NCI-H524 (cell line): ENCODE measurements around the gene DNASE1L1.

Experiments
- DNase-seq, 2 experiments: peaks; one replicate each; lab custom pipeline; 2025; lab: John Stamatoyannopoulos, UW

The DNASE1L1 gene

GRCh38 chrX:154409222-154409871 is at the start of gene DNASE1L1:
DNASE1L1 (minus strand) TSS chrX:154409254; CDS start chrX:154405568, 3,686 bp downstream.
- DNase-seq = no peak

GRCh38 chrX:154458116-154458953 is 49.3 kb upstream of the DNASE1L1 start, which contains the start of gene PLXNA3:
PLXNA3 (plus strand) TSS chrX:154458281; CDS start chrX:154460184, 1,903 bp downstream.
- peak in 1 of 2 experiments; percentile 59 for DNase-seq

GRCh38 chrX:154457491-154458115 is 48.5 kb upstream of the DNASE1L1 start:
- peak in 1 of 2 experiments; percentile 59 for DNase-seq

GRCh38 chrX:154452823-154453222 is 43.8 kb upstream of the DNASE1L1 start:
- no peak for DNase-seq

- no peak for DNase-seq
These were observed 41.3 kb upstream of the DNASE1L1 start for GRCh38 chrX:154450312-154450711.

- no peak for DNase-seq
These were observed 40.6 kb upstream of the DNASE1L1 start for GRCh38 chrX:154449618-154450017.

GRCh38 chrX:154448484-154448883 is 39.4 kb upstream of the DNASE1L1 start:
- no peak for DNase-seq

GRCh38 chrX:154446430-154446829 is 37.4 kb upstream of the DNASE1L1 start:
- DNase-seq = no peak

- DNase-seq = no peak
These were observed 36.7 kb upstream of the DNASE1L1 start for GRCh38 chrX:154445776-154446175.

GRCh38 chrX:154444755-154445246 is 35.7 kb upstream of the DNASE1L1 start:
- no peak for DNase-seq

- peak; percentile 44 to 64 for DNase-seq
These were observed 35.1 kb upstream of the DNASE1L1 start, which contains the start of gene FAM50A for GRCh38 chrX:154443992-154444754. FAM50A (plus strand) TSS chrX:154444141; CDS start chrX:154444236, 95 bp downstream.

GRCh38 chrX:154443479-154443910 is 34.4 kb upstream of the DNASE1L1 start:
- peak in 1 of 2 experiments; percentile 10 for DNase-seq

GRCh38 chrX:154441984-154442707 is 33.1 kb upstream of the DNASE1L1 start:
- no peak for DNase-seq

- DNase-seq = no peak
These were observed 32.5 kb upstream of the DNASE1L1 start for GRCh38 chrX:154441564-154441963.

GRCh38 chrX:154440623-154441357 is 31.7 kb upstream of the DNASE1L1 start:
- DNase-seq = no peak

- no peak for DNase-seq
These were observed 30.8 kb upstream of the DNASE1L1 start for GRCh38 chrX:154439841-154440240.

- no peak for DNase-seq
These were observed 29.2 kb upstream of the DNASE1L1 start for GRCh38 chrX:154437971-154438893.

- peak; percentile 22 to 40 for DNase-seq
These were observed 28.1 kb upstream of the DNASE1L1 start, which contains the start of gene GDI1 for GRCh38 chrX:154436983-154437752. GDI1 (plus strand) TSS chrX:154437154; CDS start chrX:154437255, 101 bp downstream.
